B cell (primary cell): ENCODE measurements around the gene FMNL1. TPM values are rescaled to one million over a fixed set of nuclear protein-coding genes. Genes with fewer than 3 reads are reported as not detected.
A peak's percentile ranks its signal among the peaks of the same experiment; 100 is the strongest.

Source experiments
- ATAC-seq: fragments of 200-7000 bp; cut with Tn5 transposase; one replicate; pipeline ENCODE4 v1.10.0; 2021; ENCODE audit warnings: low read depth, mild to moderate bottlenecking, moderate number of reproducible peaks, moderate library complexity
- CTCF ChIA-PET: fragments of 350-600 bp; sonication (Branson Sonifier 250); formaldehyde crosslinking; loops from one replicate; lab custom pipeline; 2021; ENCODE audit warnings: antibody characterized with exemption, inconsistent platforms; lab: Charles Lee
- POLR2A ChIA-PET: fragments of 350-600 bp; sonication (Branson Sonifier 250); formaldehyde crosslinking; loops from one replicate; lab custom pipeline; 2021; ENCODE audit warnings: antibody characterized with exemption; lab: Charles Lee
- DNase-seq: peaks from one replicate; pipeline ENCODE4 v3.0.0; 2013
- H2AFZ ChIP-seq: 2 replicates; pipeline ENCODE4 v1.6.1; 2012; ENCODE audit warnings: mild to moderate bottlenecking, low read depth, low read length; ENCODE audit not compliant: insufficient read depth, poor library complexity, severe bottlenecking
- H3K27ac ChIP-seq, 2 donors: 1 replicate in 1 of 2; 2 replicates in 1 of 2; pipeline ENCODE4 v1.5.1; 2012 to 2013; ENCODE audit warnings: low read length in 2 of 2, mild to moderate bottlenecking in 2 of 2, moderate library complexity in 1 of 2
- H3K27me3 ChIP-seq, 4 experiments: fragments of 200-600 bp in 1 of 4; sonication (generic) in 1 of 4; replicated peaks in 1 of 4; 1 replicate in 2 of 4; 2 replicates in 2 of 4; pipeline versions ENCODE4 v1.6.1 to v1.7.0; 2013 to 2016; ENCODE audit warnings: low read length in 3 of 4, mild to moderate bottlenecking in 2 of 4, mixed read lengths in 1 of 4, moderate library complexity in 1 of 4; ENCODE audit not compliant: insufficient read depth in 4 of 4, control insufficient read depth in 3 of 4; ENCODE audit errors: control extremely low read depth in 1 of 4
- H3K36me3 ChIP-seq, 2 experiments: replicated peaks in 1 of 2; 1 replicate in 1 of 2; 2 replicates in 1 of 2; pipeline versions ENCODE4 v1.6.1 to v1.7.1; 2013; ENCODE audit warnings: low read length in 1 of 2; ENCODE audit not compliant: insufficient read depth in 2 of 2, control insufficient read depth in 1 of 2; ENCODE audit errors: control extremely low read depth in 1 of 2, extremely low read depth in 1 of 2
- H3K4me1 ChIP-seq, 2 donors: fragments of 200-600 bp in 1 of 2; sonication (generic) in 1 of 2; 1 replicate in 1 of 2; 2 replicates in 1 of 2; pipeline versions ENCODE4 v1.5.1 to v1.6.1; 2013 to 2017; ENCODE audit warnings: low read length in 2 of 2; ENCODE audit not compliant: control insufficient read depth in 2 of 2, insufficient read depth in 2 of 2
- H3K4me2 ChIP-seq: replicated peaks from 2 replicates; pipeline ENCODE3; 2012; ENCODE audit warnings: mild to moderate bottlenecking, low read depth, low read length; ENCODE audit not compliant: poor library complexity, severe bottlenecking
- H3K4me3 ChIP-seq, 5 experiments: fragments of 200-600 bp in 1 of 5; sonication (generic) in 1 of 5; 1 replicate in 3 of 5; 2 replicates in 2 of 5; pipeline versions ENCODE4 v1.5.1 to v1.7.0; 2011 to 2016; ENCODE audit warnings: low read length in 4 of 5, mild to moderate bottlenecking in 4 of 5, low read depth in 2 of 5, control low read depth in 1 of 5, moderate library complexity in 1 of 5; ENCODE audit not compliant: insufficient read depth in 1 of 5; ENCODE audit errors: control extremely low read depth in 1 of 5, extremely low read depth in 1 of 5
- H3K79me2 ChIP-seq: fragments of 200-600 bp; sonication (generic); one replicate; pipeline ENCODE4 v1.6.0; 2016; ENCODE audit warnings: low read length; ENCODE audit not compliant: control insufficient read depth, insufficient read depth
- H3K9ac ChIP-seq: fragments of 200-600 bp; sonication (generic); 2 replicates; pipeline ENCODE4 v1.6.1; 2017; ENCODE audit warnings: mild to moderate bottlenecking, low read length, moderate library complexity
- H3K9me3 ChIP-seq, 3 donors: one replicate each; pipeline versions ENCODE4 v1.6.1 to v1.7.1; 2013; ENCODE audit warnings: low read length in 2 of 3; ENCODE audit not compliant: control insufficient read depth in 2 of 3, insufficient read depth in 1 of 3; ENCODE audit errors: control extremely low read depth in 1 of 3
- H4K20me1 ChIP-seq: 2 replicates; pipeline ENCODE4 v1.6.0; 2012; ENCODE audit warnings: mild to moderate bottlenecking, low read length; ENCODE audit not compliant: insufficient read depth, control insufficient read depth, poor library complexity, severe bottlenecking
- H3K27ac Mint-ChIP-seq: one replicate; pipeline ENCODE4 v1.8.0; 2021; ENCODE audit warnings: mixed read lengths
- H3K27me3 Mint-ChIP-seq: one replicate; pipeline ENCODE4 v1.8.0; 2021; ENCODE audit warnings: mixed read lengths
- H3K4me1 Mint-ChIP-seq: one replicate; pipeline ENCODE4 v1.8.0; 2021; ENCODE audit warnings: mixed read lengths
- H3K4me3 Mint-ChIP-seq: one replicate; pipeline ENCODE4 v1.8.0; 2021; ENCODE audit warnings: mixed read lengths
- H3K9me3 Mint-ChIP-seq: one replicate; pipeline ENCODE4 v1.8.0; 2022; ENCODE audit warnings: mixed read lengths; ENCODE audit not compliant: insufficient read depth
- EZH2 ChIP-seq: IDR thresholded peaks from 2 replicates; pipeline ENCODE4 v1.6.1; 2012; ENCODE audit warnings: borderline replicate concordance, low read depth, mild to moderate bottlenecking, moderate library complexity, low read length; ENCODE audit not compliant: insufficient read depth, poor library complexity, severe bottlenecking
- WGBS: methylation state at CpG from one replicate; pipeline ENCODE4 v1.1.5; 2013; ENCODE audit warnings: missing lambda C conversion rate; ENCODE audit not compliant: insufficient coverage; 5-methylcytosine and 5-hydroxymethylcytosine counted together
- intact Hi-C: fragments of 100-400 bp; cut with micrococcal nuclease; formaldehyde crosslinking; loops from one replicate; pipeline ENCODE4 v1.10.0; 2022
- polyA plus RNA-seq: library from polyadenylated mRNA; depleted of rRNA; stranded (reverse); fragments of >200 nt; gene quantifications from 2 replicates; pipeline ENCODE4 v1.2.3, GENCODE V29; 2012
- total RNA-seq, 2 donors: library from RNA; stranded (reverse); fragments of 120-200 nt in 1 of 2; gene quantifications; 1 replicate in 1 of 2; 2 replicates in 1 of 2; pipeline versions ENCODE4 v1.2.3 to v1.2.4, GENCODE V29; 2013 to 2022
- TF ChIP-seq, protein P1 (sequence below): fragments of 200-600 bp; IDR thresholded peaks from one replicate; pipeline ENCODE4 v1.8.0; 2022; ENCODE audit warnings: antibody characterized with exemption, mild to moderate bottlenecking

Gene FMNL1
- total and polyA plus RNA-seq, 2 donors (not counting 1 experiment from before 2014, with no cell fraction given) = 386 to 663 TPM

DNA sequence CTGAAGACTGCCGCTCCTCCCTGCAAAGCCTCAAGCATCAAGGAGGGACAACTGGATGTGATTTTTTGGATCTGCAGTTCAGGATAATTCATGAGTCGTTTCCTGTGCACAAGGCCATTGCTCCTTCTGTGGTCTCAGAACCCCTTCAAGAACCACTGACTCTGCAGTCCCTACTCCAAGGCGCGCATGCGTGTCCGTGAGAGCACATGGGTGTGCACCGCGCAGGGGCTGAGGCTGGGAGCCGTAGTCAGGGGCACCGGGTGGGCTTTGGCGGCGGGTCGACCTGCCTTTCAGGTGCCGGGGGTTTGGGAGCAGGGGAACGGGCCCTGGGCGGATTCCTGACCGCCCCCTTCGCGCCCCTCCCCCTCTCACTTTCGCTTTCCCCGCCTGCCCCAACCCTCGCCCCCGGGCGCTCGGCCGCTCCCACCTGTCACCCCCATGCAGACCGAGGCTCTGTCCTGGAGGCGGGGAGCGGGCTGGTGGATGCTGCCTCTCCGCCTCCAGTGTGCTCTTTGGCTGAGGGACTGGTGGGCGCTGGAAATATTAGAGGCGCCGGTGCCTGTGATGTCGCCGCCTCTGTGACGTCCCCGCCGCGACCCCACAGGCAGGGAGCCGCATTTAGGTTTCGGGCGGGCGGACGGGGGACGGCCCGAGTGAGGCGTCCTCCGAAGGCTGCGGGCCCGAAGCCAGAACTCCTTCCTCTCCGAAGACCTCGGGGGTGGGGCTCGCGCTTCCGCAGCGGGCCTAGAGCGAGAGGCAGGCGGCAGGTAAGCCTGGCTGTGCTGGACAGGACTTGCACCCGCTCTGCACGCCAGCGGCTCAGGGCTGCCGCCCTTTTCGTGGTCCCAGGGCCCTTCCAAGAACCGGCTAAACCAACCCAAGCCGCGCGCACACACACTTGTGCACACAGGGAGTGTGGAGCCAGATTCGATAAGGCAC, 40.2 kb downstream of the FMNL1 start, which contains the start of gene SPATA32:
SPATA32 (minus strand) TSS at position 518 of the 939 bp plus-strand sequence; CDS start at position 440, 78 bp downstream.
- Histone ChIP-seq H4K20me1 (peaks cover 28% of the 10 kb centered on the region), H3K36me3 (peaks cover 0 to 35% of the 10 kb centered on the region in 2 experiments), H3K27me3 (no peaks in the 10 kb centered on the region), H2AFZ (peak within 1 kb of the TSS; percentile 79), H3K4me1 (peaks cover 5 to 18% of the 10 kb centered on the region in 2 donors), H3K9ac (peak within 1 kb of the TSS; percentile 81), H3K27ac (peak within 1 kb of the TSS; percentile 51 to 62), H3K9me3 (no peaks in the 10 kb centered on the region), H3K4me2 (peak within 1 kb of the TSS; percentile 97), H3K79me2 (peaks cover 3% of the 10 kb centered on the region), H3K4me3 (peak within 1 kb of the TSS; percentile 19 to 81 (median 73))
- no peak for TF ChIP-seq EZH2
- TF ChIP-seq, protein P1, sequence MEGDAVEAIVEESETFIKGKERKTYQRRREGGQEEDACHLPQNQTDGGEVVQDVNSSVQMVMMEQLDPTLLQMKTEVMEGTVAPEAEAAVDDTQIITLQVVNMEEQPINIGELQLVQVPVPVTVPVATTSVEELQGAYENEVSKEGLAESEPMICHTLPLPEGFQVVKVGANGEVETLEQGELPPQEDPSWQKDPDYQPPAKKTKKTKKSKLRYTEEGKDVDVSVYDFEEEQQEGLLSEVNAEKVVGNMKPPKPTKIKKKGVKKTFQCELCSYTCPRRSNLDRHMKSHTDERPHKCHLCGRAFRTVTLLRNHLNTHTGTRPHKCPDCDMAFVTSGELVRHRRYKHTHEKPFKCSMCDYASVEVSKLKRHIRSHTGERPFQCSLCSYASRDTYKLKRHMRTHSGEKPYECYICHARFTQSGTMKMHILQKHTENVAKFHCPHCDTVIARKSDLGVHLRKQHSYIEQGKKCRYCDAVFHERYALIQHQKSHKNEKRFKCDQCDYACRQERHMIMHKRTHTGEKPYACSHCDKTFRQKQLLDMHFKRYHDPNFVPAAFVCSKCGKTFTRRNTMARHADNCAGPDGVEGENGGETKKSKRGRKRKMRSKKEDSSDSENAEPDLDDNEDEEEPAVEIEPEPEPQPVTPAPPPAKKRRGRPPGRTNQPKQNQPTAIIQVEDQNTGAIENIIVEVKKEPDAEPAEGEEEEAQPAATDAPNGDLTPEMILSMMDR = no peak
- peak within 1 kb of the TSS; percentile 87 for H3K4me3 Mint-ChIP-seq
- H3K9me3 Mint-ChIP-seq = no peaks in the 10 kb centered on the region
- POLR2A ChIA-PET = interaction anchor here (0.6 to 3.2 kb wide), 2 partner anchors 14 to 114 kb away, joined by 4 to 16 read pairs; no protein-coding TSS in a partner anchor
- no peaks in the 10 kb centered on the region for H3K27me3 Mint-ChIP-seq
- peak; percentile 68 for DNase-seq
- peak within 1 kb of the TSS; percentile 78 for H3K27ac Mint-ChIP-seq
- H3K4me1 Mint-ChIP-seq = peaks cover 16% of the 10 kb centered on the region
- CTCF ChIA-PET = interaction anchor here (1.0 to 2.0 kb wide), 3 partner anchors 15 to 123 kb away, joined by 4 to 9 read pairs (median 5); no protein-coding TSS in a partner anchor
- intact Hi-C loops = loop anchor here (1.0 kb wide), 1 partner anchor 15 kb away; no protein-coding TSS in a partner anchor
- ATAC-seq = peak; percentile 71
- 1% methylated on average over 63 of the region's 68 CpGs for WGBS
